H1 (cell line): ENCODE results near the gene IWS1. TPM values are rescaled to one million over a fixed set of nuclear protein-coding genes. Genes with fewer than 3 reads are reported as not detected.

ENCODE experiments used
- CTCF ChIA-PET: fragments of 300-600 bp; sonication (Branson Sonifier 250); formaldehyde crosslinking; loops from one replicate; lab custom pipeline; 2021; ENCODE audit not compliant: partially characterized antibody; lab: Charles Lee
- POLR2A ChIA-PET: fragments of 300-600 bp; sonication (Branson Sonifier 250); formaldehyde crosslinking; loops from one replicate; lab custom pipeline; 2021; ENCODE audit warnings: inconsistent platforms; ENCODE audit not compliant: partially characterized antibody; lab: Charles Lee
- DNase-seq, 2 experiments: peaks; one replicate each; pipeline versions ENCODE4 v3.0.0 to v3.0.0-alpha.2; 2010 to 2022; ENCODE audit warnings: low spot score in 2 of 2, low read depth in 1 of 2, mixed read lengths in 1 of 2
- FAIRE-seq: peaks from 2 replicates; lab custom pipeline; 2011; peaks lifted over from hg19 to GRCh38; lab: Jason Lieb, UNC
- H2AFZ ChIP-seq: 2 replicates; pipeline ENCODE4 v1.8.1; 2012; ENCODE audit warnings: low read length, inconsistent platforms
- H2AK5ac ChIP-seq: 2 replicates; pipeline ENCODE4 v1.6.1; 2013; ENCODE audit warnings: low read depth, low read length
- H2BK120ac ChIP-seq: replicated peaks from 2 replicates; pipeline ENCODE3; 2013; ENCODE audit warnings: low read depth, low read length, inconsistent platforms
- H2BK12ac ChIP-seq: 2 replicates; pipeline ENCODE4 v1.6.1; 2013; ENCODE audit warnings: low read depth, low read length
- H2BK15ac ChIP-seq: 2 replicates; pipeline ENCODE4 v1.6.1; 2013; ENCODE audit warnings: low read length
- H2BK20ac ChIP-seq: 2 replicates; pipeline ENCODE4 v1.6.1; 2013; ENCODE audit warnings: low read length
- H2BK5ac ChIP-seq: 2 replicates; pipeline ENCODE4 v1.6.1; 2013; ENCODE audit warnings: low read depth, low read length
- H3K14ac ChIP-seq: 2 replicates; pipeline ENCODE4 v1.6.1; 2013; ENCODE audit warnings: inconsistent platforms; ENCODE audit not compliant: insufficient read length
- H3K18ac ChIP-seq: 2 replicates; pipeline ENCODE4 v1.6.1; 2013; ENCODE audit warnings: low read length; ENCODE audit errors: extremely low read depth
- H3K23ac ChIP-seq: 2 replicates; pipeline ENCODE4 v1.6.1; 2013; ENCODE audit warnings: inconsistent platforms; ENCODE audit not compliant: insufficient read length
- H3K23me2 ChIP-seq: 2 replicates; pipeline ENCODE4 v1.6.1; 2013; ENCODE audit warnings: low read depth, low read length
- H3K27ac ChIP-seq: 2 replicates; pipeline ENCODE4 v1.6.1; 2011; ENCODE audit warnings: low read depth, low read length, inconsistent platforms
- H3K27me3 ChIP-seq, 4 experiments: replicated peaks in 1 of 4; 1 replicate in 1 of 4; 2 replicates in 3 of 4; pipeline versions ENCODE4 v1.6.1 to v1.8.1; 2011 to 2013; ENCODE audit warnings: low read length in 3 of 4, mild to moderate bottlenecking in 3 of 4, inconsistent platforms in 2 of 4, mixed read lengths in 2 of 4, moderate library complexity in 1 of 4; ENCODE audit not compliant: control insufficient read depth in 3 of 4, insufficient read depth in 3 of 4; ENCODE audit errors: extremely low read depth in 1 of 4
- H3K36me3 ChIP-seq, 4 experiments: 2 replicates each; pipeline versions ENCODE4 v1.6.1 to v1.8.1; 2011 to 2013; ENCODE audit warnings: mild to moderate bottlenecking in 4 of 4, low read length in 3 of 4, moderate library complexity in 2 of 4, control low read depth in 1 of 4, inconsistent platforms in 1 of 4; ENCODE audit not compliant: insufficient read depth in 4 of 4, control insufficient read depth in 2 of 4
- H3K4ac ChIP-seq: replicated peaks from 2 replicates; pipeline ENCODE3; 2013; ENCODE audit warnings: low read length, low read depth, mixed read lengths, inconsistent platforms; ENCODE audit not compliant: insufficient read length
- H3K4me1 ChIP-seq, 4 experiments: replicated peaks in 1 of 4; 1 replicate in 1 of 4; 2 replicates in 3 of 4; pipeline versions ENCODE4 v1.6.1 to v1.8.1; 2011 to 2013; ENCODE audit warnings: low read length in 3 of 4, inconsistent platforms in 2 of 4, mixed read lengths in 1 of 4; ENCODE audit not compliant: insufficient read depth in 4 of 4, control insufficient read depth in 3 of 4
- H3K4me2 ChIP-seq, 2 experiments: 2 replicates each; pipeline versions ENCODE4 v1.6.1 to v1.8.1; 2011 to 2013; ENCODE audit warnings: low read depth in 2 of 2, low read length in 2 of 2, control low read depth in 1 of 2, inconsistent platforms in 1 of 2, mild to moderate bottlenecking in 1 of 2; ENCODE audit not compliant: insufficient read depth in 1 of 2
- H3K4me3 ChIP-seq, 4 experiments: fragments of 200-600, 300-600 bp in 1 of 4; sonication (generic), shearing (Covaris generic), sonication (Bioruptor Twin) in 1 of 4; 2 replicates each; pipeline versions ENCODE4 v1.5.1 to v1.8.1; 2011 to 2016; ENCODE audit warnings: low read length in 4 of 4, low read depth in 3 of 4, control low read depth in 2 of 4, inconsistent platforms in 2 of 4, mild to moderate bottlenecking in 2 of 4, mixed read lengths in 1 of 4, moderate library complexity in 1 of 4; ENCODE audit not compliant: insufficient read depth in 2 of 4; ENCODE audit errors: extremely low read depth in 1 of 4
- H3K56ac ChIP-seq: replicated peaks from 2 replicates; pipeline ENCODE3; 2013; ENCODE audit warnings: low read depth, mild to moderate bottlenecking, mixed read lengths, low read length, inconsistent platforms; ENCODE audit not compliant: insufficient read length
- H3K79me1 ChIP-seq: 2 replicates; pipeline ENCODE4 v1.6.1; 2013; ENCODE audit warnings: low read depth, low read length, control low read depth
- H3K79me2 ChIP-seq, 2 experiments: 2 replicates each; pipeline versions ENCODE4 v1.6.1 to v1.8.1; 2012 to 2013; ENCODE audit warnings: low read length in 2 of 2, mild to moderate bottlenecking in 2 of 2, inconsistent platforms in 1 of 2; ENCODE audit not compliant: insufficient read depth in 2 of 2, control insufficient read depth in 1 of 2
- H3K9ac ChIP-seq, 4 experiments: replicated peaks in 1 of 4; 1 replicate in 1 of 4; 2 replicates in 3 of 4; pipeline versions ENCODE4 v1.6.1 to v1.8.1; 2011 to 2013; ENCODE audit warnings: low read depth in 3 of 4, low read length in 3 of 4, control low read depth in 2 of 4, mild to moderate bottlenecking in 2 of 4, moderate library complexity in 2 of 4, inconsistent platforms in 1 of 4; ENCODE audit errors: extremely low read depth in 1 of 4
- H3K9me3 ChIP-seq, 2 experiments: 2 replicates each; pipeline versions ENCODE4 v1.6.1 to v1.8.1; 2012 to 2013; ENCODE audit warnings: mild to moderate bottlenecking in 2 of 2, moderate library complexity in 2 of 2, control low read depth in 1 of 2, inconsistent platforms in 1 of 2, low read depth in 1 of 2, low read length in 1 of 2, mixed read lengths in 1 of 2; ENCODE audit not compliant: insufficient read depth in 2 of 2
- H4K20me1 ChIP-seq, 2 experiments: replicated peaks in 1 of 2; 2 replicates each; pipeline versions ENCODE3 to v1.8.1; 2011 to 2013; ENCODE audit warnings: inconsistent platforms in 2 of 2, low read length in 2 of 2, mild to moderate bottlenecking in 1 of 2; ENCODE audit not compliant: insufficient read depth in 2 of 2, control insufficient read depth in 1 of 2
- H4K5ac ChIP-seq: 2 replicates; pipeline ENCODE4 v1.6.1; 2013; ENCODE audit warnings: low read length, low read depth, mixed read lengths, inconsistent platforms; ENCODE audit not compliant: insufficient read length
- H4K8ac ChIP-seq: 2 replicates; pipeline ENCODE4 v1.8.0; 2013; ENCODE audit warnings: mild to moderate bottlenecking, moderate library complexity, low read length, inconsistent platforms; ENCODE audit not compliant: insufficient read depth; ENCODE audit errors: extremely low read depth
- H4K91ac ChIP-seq: replicated peaks from 2 replicates; pipeline ENCODE3; 2013; ENCODE audit warnings: low read length, mixed read lengths, inconsistent platforms; ENCODE audit not compliant: insufficient read length
- BACH1 ChIP-seq: IDR thresholded peaks from 2 replicates; pipeline ENCODE4 v1.6.1; 2012; ENCODE audit warnings: low read length, improper control_type of control experiment
- NANOG ChIP-seq: IDR thresholded peaks from 2 replicates; pipeline ENCODE4 v1.6.1; 2011; ENCODE audit warnings: low read length, low read depth, mild to moderate bottlenecking, inconsistent platforms; ENCODE audit not compliant: insufficient read depth, poor library complexity, severe bottlenecking
- RXRA ChIP-seq: IDR thresholded peaks from 2 replicates; pipeline ENCODE4 v1.6.1; 2011; ENCODE audit warnings: low read depth, mild to moderate bottlenecking, low read length, moderate library complexity; ENCODE audit not compliant: insufficient read depth
- SUZ12 ChIP-seq: fragments of 200-600 bp; sonication (generic); IDR thresholded peaks from 2 replicates; pipeline ENCODE4 v1.6.1; 2012; ENCODE audit warnings: mild to moderate bottlenecking, inconsistent platforms, low read length, moderate library complexity, mixed read lengths
- TAF1 ChIP-seq: IDR thresholded peaks from 2 replicates; pipeline ENCODE4 v1.6.1; 2011; ENCODE audit warnings: mild to moderate bottlenecking, low read depth, low read length
- WGBS, 2 experiments: shearing (Covaris generic) in 1 of 2; methylation state at CpG; one replicate each; pipeline versions ENCODE4 v1.1.6 to v1.1.7; 2013 to 2015; ENCODE audit warnings: low lambda C conversion rate in 2 of 2, mixed read lengths in 2 of 2, inconsistent platforms in 1 of 2, low coverage in 1 of 2, missing lambda C conversion rate in 1 of 2; ENCODE audit not compliant: insufficient replicate concordance in 2 of 2, insufficient coverage in 1 of 2, insufficient read length in 1 of 2; ENCODE audit errors: extremely low coverage in 1 of 2, missing lambda C conversion rate in 1 of 2; 5-methylcytosine and 5-hydroxymethylcytosine counted together
- polyA plus RNA-seq, 7 experiments: library from polyadenylated mRNA; depleted of rRNA in 3 of 7; stranded (reverse) in 5 of 7; unstranded in 2 of 7; fragments of >200 nt in 5 of 7; fragments of 200-250 nt in 2 of 7; gene quantifications; 1 replicate in 5 of 7; 2 replicates in 1 of 7; 4 replicates in 1 of 7; pipeline versions ENCODE4 v1.2.1 to v1.2.3, GENCODE V29; 2011 to 2013; ENCODE audit warnings: missing spikeins in 2 of 7, mixed read lengths in 2 of 7
- total RNA-seq: library from RNA; stranded (reverse); fragmentation: NEBNext Ultra II Directional; extraction: Animal tissue kit (Norgen Biotek cat#: 25700); gene quantifications from 2 replicates; pipeline ENCODE4 v1.2.1, GENCODE V29; 2021
- TF ChIP-seq, protein P1 (sequence below): IDR thresholded peaks from 2 replicates; pipeline ENCODE4 v1.6.1; 2012; ENCODE audit warnings: inconsistent platforms

The IWS1 gene
- total and polyA plus RNA-seq, 2 of the 8 experiments (the other 6 are each of a cell fraction or from before 2014, with no cell fraction given) = 18.4 to 64.8 TPM

DNA sequence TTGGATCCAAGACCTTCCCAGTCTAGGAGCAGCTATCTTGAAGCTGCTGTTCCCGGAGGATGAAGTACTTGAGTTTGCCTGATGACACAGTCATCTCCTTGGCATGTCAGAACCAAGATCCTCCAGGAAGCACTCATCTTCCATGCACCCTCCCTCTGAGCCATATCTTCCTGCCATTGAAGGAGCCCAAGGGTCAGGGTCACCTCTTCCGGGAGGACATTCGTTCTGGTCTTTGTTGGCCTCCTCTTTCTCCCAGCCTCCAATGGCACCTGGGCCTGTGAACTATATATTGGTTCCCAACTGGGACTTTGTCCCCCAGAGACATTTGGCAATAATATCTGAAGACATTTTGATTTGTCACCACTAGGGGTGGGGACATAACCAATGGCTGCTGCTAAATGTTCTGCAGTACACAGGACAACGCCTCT lies 4.9 kb upstream of the IWS1 start:
- Histone ChIP-seq H3K27me3 (no peaks in the 10 kb centered on the region; a peak in 2 of 7 replicates), H3K56ac (no peak overlapping the region), H2AK5ac (no peak overlapping the region), H3K4me1 (peaks cover 0 to 9% (median 7%) of the 10 kb centered on the region in 4 experiments; a peak in 4 of 7 replicates), H3K4ac (no peak overlapping the region), H3K9ac (no peak overlapping the region), H2BK20ac (no peak overlapping the region), H2BK15ac (no peak overlapping the region), H4K20me1 (no peaks in the 10 kb centered on the region), H2AFZ (no peak overlapping the region), H3K27ac (no peak overlapping the region), H3K9me3 (peaks cover 0 to 6% of the 10 kb centered on the region in 2 experiments; a peak in 1 of 4 replicates), H2BK12ac (no peak overlapping the region), H3K14ac (no peak overlapping the region), H4K8ac (no peak overlapping the region), H3K4me2 (no peak overlapping the region), H3K79me1 (no peaks in the 10 kb centered on the region), H2BK120ac (no peak overlapping the region), H3K36me3 (no peaks in the 10 kb centered on the region), H3K79me2 (no peaks in the 10 kb centered on the region), H3K18ac (no peak overlapping the region), H4K91ac (no peak overlapping the region), H2BK5ac (no peak overlapping the region), H3K4me3 (no peak overlapping the region), H3K23ac (no peak overlapping the region), H4K5ac (no peak overlapping the region), H3K23me2 (peaks cover 7% of the 10 kb centered on the region; the same call in 1 of the 2 replicates)
- no peak for DNase-seq
- no peak for FAIRE-seq
- ChIA-PET CTCF (no interaction called here), POLR2A (no interaction called here)
- TF ChIP-seq SUZ12 (no peak), BACH1 (no peak), NANOG (no peak), RXRA (no peak), TAF1 (no peak)
- TF ChIP-seq, protein P1, sequence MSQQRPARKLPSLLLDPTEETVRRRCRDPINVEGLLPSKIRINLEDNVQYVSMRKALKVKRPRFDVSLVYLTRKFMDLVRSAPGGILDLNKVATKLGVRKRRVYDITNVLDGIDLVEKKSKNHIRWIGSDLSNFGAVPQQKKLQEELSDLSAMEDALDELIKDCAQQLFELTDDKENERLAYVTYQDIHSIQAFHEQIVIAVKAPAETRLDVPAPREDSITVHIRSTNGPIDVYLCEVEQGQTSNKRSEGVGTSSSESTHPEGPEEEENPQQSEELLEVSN = no peak
- WGBS, 2 experiments = 66% methylated on average over 4 of the region's 4 CpGs; no CpG with 5 or more reads in 1 of the 2 experiments
